Measurements from ENCODE around the gene TRPC4AP. TPM values are rescaled to one million over a fixed set of nuclear protein-coding genes. Genes with fewer than 3 reads are reported as not detected.
A peak's percentile ranks its signal among the peaks of the same experiment; 100 is the strongest.

TRPC4AP gene
- total and polyA plus RNA-seq, 12 donors: 26.2 to 46.4 (median 38.0) TPM

- DNase-seq (no peak), ATAC-seq (no peak)
- no peak for TF ChIP-seq CTCF (IDR thresholded peaks at IDR 0.05)
- WGBS, 2 donors: 76 to 82% methylated on average over 2 of the region's 2 CpGs
- no peak overlapping the region for H3K4me3 ChIP-seq
- H3K36me3 ChIP-seq: peaks cover 0 to 100% (median 51%) of the 10 kb centered on the region in 9 donors
- peaks cover 0 to 53% (median 9%) of the 10 kb centered on the region in 9 donors for H3K4me1 ChIP-seq
- no peaks in the 10 kb centered on the region for H3K9me3 ChIP-seq
- intact Hi-C loops (cut with DNase I): loop anchor here in 1 of 10 donors (5.0 kb wide), 1 partner anchor 149 kb away; no protein-coding TSS in a partner anchor
- H3K27ac ChIP-seq: peak overlapping the region in 1 of 10 donors; percentile 7
- H3K27me3 ChIP-seq: no peaks in the 10 kb centered on the region
Observed at GRCh38 chr20:35015863-35016193, 76.8 kb downstream of the TRPC4AP start.

- intact Hi-C loops (cut with DNase I): no loop called here
- Histone ChIP-seq H3K4me1 (peaks cover 0 to 56% (median 4%) of the 10 kb centered on the region in 9 donors), H3K27ac (peak overlapping the region in 1 of 10 donors; percentile 40), H3K27me3 (no peaks in the 10 kb centered on the region), H3K36me3 (peaks cover 0 to 100% (median 56%) of the 10 kb centered on the region in 9 donors), H3K4me3 (no peak overlapping the region), H3K9me3 (no peaks in the 10 kb centered on the region)
- 88 to 89% methylated on average over 5 of the region's 5 CpGs for WGBS, 2 donors
- ATAC-seq (no peak), DNase-seq (no peak)
- TF ChIP-seq CTCF (IDR thresholded peaks at IDR 0.05): no peak
Observed at GRCh38 chr20:35014537-35014936, 78.1 kb downstream of the TRPC4AP start.

GRCh38 chr20:35013421-35014411 lies 78.9 kb downstream of the TRPC4AP start:
- ATAC-seq (no peak), DNase-seq (no peak)
- Histone ChIP-seq H3K4me3 (no peak overlapping the region), H3K4me1 (peaks cover 0 to 63% (median 4%) of the 10 kb centered on the region in 9 donors), H3K27me3 (no peaks in the 10 kb centered on the region), H3K27ac (peak overlapping the region in 1 of 10 donors; percentile 10), H3K9me3 (no peaks in the 10 kb centered on the region), H3K36me3 (peaks cover under 1 to 100% (median 57%) of the 10 kb centered on the region in 9 donors)
- intact Hi-C loops (cut with DNase I): no loop called here
- no peak for TF ChIP-seq CTCF (IDR thresholded peaks at IDR 0.05)
- WGBS, 2 donors: 93% methylated on average over 13 of the region's 13 CpGs

GRCh38 chr20:35012227-35013069 lies 80.2 kb downstream of the TRPC4AP start:
- 79 to 83% methylated on average over 13 of the region's 13 CpGs for WGBS, 2 donors
- Histone ChIP-seq H3K27ac (peak overlapping the region in 5 of 10 donors; percentile 7 to 23 (median 13)), H3K27me3 (no peaks in the 10 kb centered on the region), H3K36me3 (peaks cover 2 to 100% (median 69%) of the 10 kb centered on the region in 9 donors), H3K4me1 (peaks cover 0 to 51% (median 4%) of the 10 kb centered on the region in 9 donors), H3K4me3 (no peak overlapping the region), H3K9me3 (no peaks in the 10 kb centered on the region)
- ATAC-seq: peak in 2 of 8 donors; percentile 25 to 54
- DNase-seq: no peak
- intact Hi-C loops (cut with DNase I): no loop called here
- TF ChIP-seq CTCF (IDR thresholded peaks at IDR 0.05): no peak
